GM21381 (cell line): ENCODE data around the gene AKR1B15.

Experiments
- ATAC-seq: cut with Tn5 transposase; IDR thresholded peaks from one replicate; pipeline ENCODE4 v1.9.1; 2021; ENCODE audit warnings: mild to moderate bottlenecking, moderate library complexity; ENCODE audit not compliant: unreplicated experiment

Gene AKR1B15

GRCh38 chr7:134611611-134612151, 62.8 kb downstream of the AKR1B15 start:
- no peak for ATAC-seq

DNA sequence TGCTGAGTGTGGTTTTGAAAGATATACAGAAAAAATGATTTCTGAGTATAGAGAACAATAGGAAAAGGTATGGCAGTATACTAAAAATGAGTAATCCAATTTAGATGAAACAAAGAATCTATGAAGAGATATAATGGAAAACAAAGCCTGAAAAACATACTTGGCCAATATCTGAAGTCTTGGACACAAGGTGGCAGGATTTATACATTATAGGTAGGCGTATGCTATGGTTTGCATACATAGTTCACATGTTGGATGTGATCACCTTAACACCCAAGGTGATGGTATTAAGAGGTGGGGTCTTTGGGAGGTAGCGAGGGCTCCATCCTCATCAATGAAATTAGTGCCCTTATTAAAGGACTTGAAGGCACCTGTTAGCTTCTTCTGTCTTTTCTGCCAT, 63.3 kb downstream of the AKR1B15 start:
- ATAC-seq = no peak

DNA sequence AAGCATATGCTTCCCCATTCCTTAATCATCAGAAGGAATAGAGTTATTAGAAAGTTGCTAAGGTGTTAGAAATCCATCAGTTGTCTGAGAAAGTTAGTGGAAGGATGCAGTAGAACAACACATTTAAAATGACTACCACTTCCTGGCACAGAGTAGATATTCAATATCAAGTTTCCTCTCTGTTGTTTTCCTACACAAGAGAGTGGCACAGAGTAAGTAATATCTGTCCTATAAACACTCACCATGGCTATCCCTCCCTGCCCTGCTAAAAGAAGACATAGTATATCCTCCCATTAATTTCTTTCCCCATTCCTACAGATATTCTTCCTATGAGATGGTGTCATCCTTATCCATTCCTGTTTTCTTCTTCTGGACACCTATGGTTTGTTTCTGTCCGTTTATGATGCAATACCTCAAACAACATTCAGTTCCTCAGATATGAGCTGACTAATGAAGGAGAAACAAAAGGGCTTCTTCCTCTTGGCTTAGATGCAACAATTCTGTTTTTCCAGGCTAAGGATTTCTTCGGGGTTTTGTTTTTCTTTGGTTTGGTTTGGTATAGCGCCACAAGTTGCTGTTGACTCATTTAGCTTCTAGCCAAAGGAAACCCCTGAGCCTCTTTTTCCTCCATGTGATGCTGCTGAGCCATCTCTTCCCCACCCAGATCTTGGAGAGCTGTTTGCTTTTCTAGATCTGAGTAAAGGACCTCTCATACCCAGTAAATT, 64.9 kb downstream of the AKR1B15 start:
- ATAC-seq = no peak

DNA sequence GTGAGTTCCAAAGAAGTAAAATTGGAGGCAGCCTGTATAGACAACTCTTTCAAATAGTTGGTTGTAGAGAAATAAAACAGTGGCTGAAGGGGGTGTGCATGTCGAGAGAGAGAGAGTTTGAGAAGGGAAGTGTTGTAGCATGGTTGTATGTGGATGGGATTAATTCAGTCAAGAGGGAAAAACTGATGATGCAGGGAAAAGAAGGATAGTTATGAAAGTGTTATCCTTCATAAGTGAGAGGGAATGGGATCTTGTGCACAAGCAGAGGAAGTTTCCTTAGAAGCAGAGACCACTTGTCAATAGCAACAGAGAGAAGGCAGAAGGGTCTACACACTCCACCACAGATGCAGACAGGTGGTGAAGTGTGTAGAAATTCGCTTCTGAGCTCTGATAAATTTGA, 67.7 kb downstream of the AKR1B15 start:
- no peak for ATAC-seq

GRCh38 chr7:134618756-134619530, 70.0 kb downstream of the AKR1B15 start:
- no peak for ATAC-seq

GRCh38 chr7:134619627-134620331, 70.9 kb downstream of the AKR1B15 start:
- no peak for ATAC-seq

- no peak for ATAC-seq
These were observed 73.5 kb downstream of the AKR1B15 start for GRCh38 chr7:134622303-134622995.

GRCh38 chr7:134623193-134623592, 74.3 kb downstream of the AKR1B15 start:
- no peak for ATAC-seq

DNA sequence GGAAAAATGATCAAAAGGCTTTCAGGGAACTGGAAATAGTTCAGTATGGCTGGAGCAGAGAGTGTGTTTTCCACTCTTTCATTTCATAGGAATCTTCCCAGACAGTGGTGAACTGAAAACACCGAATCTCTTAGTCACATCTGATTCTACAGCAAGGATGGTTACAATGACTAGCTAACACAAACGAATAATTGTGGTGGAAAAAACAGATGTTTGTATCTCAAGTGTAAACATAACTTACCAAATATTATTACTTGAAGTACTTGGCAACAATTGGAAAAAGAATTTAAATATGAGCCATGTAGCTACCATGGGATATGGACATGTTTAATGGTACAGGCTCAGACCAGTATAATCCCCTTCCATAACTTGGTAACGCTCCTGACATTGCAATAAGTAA, 76.6 kb downstream of the AKR1B15 start:
- no peak for ATAC-seq

- ATAC-seq = no peak
These were observed 78.3 kb downstream of the AKR1B15 start for GRCh38 chr7:134627109-134627774.

- ATAC-seq = no peak
These were observed 78.9 kb downstream of the AKR1B15 start for GRCh38 chr7:134627775-134628153.

DNA sequence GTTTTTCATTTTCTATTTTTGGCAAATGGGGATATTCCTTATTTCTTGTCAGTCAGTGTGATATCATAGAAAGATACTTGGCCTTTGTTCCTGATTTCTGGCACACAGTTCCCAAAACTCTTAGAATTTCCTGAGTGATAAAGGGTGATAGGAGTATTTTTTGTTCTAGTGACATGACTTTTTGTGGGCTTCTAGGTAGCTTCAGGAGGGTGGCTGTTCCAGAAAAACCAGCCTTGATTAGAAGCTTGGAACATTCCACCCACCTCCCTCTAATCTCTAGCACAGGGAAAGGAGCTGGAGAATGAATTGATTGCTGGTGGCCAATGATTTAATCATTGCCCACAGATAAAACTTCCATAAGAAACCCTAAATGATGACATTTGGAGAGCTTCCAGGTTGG, 80.5 kb downstream of the AKR1B15 start:
- ATAC-seq = no peak
